Measurements from ENCODE around the gene HOXA3. TPM values are rescaled to one million over a fixed set of nuclear protein-coding genes. Genes with fewer than 3 reads are reported as not detected.

Gene HOXA3
- total and polyA plus RNA-seq, 2 of the 8 experiments (the other 6 are each of a cell fraction or from before 2014, with no cell fraction given), result not detected

DNA sequence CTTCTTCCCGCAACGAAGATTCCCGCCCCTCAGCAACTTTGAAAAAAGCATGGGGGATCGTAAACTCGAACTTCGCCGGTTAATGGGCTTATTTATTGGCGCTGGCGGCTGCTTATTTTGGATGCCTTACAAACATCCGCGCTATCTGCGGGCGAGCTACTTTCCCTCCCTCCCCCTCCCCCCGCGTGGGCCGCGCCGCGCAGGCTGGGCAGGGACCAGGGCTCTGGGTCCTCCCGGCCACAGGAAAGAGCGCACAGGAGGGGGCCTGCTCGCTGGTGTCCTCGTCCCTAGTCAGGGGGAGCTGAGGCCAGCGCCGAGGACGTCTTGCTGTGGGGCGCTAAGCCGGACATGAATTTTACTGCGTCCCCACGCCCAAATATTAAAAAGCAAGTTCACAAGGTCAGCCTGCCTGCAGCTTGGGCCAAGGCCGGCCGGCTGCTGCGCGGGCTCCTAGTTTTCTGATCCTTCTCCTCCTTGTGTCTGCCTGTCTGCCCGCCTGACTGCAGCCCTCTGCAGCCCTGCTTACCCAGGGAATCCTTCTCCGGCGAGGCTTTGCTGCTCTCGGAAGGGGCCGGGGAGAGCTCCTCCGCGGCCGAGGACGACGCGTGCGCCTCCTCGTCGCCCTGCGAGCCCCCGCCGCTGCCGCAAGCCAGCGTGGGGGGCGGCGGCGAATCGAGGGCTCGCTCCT lies 20.6 kb upstream of the HOXA3 start:
- peaks cover 0 to 18% (median 0%) of the 10 kb centered on the region in 4 experiments; a peak in 1 of 8 replicates for H3K36me3 ChIP-seq (ENCODE audit: control insufficient read depth in 2 of 4, insufficient read depth in 4 of 4, low read length in 3 of 4)
- H2BK20ac ChIP-seq (ENCODE audit: low read length), result no peak overlapping the region
- no peaks in the 10 kb centered on the region for H3K79me2 ChIP-seq (ENCODE audit: control insufficient read depth in 1 of 2, insufficient read depth in 2 of 2, low read length in 2 of 2)
- no peak overlapping the region for H4K5ac ChIP-seq (ENCODE audit: insufficient read length, low read depth, low read length)
- no peak overlapping the region for H2AK5ac ChIP-seq (ENCODE audit: low read depth, low read length)
- peaks cover 40 to 63% of the 10 kb centered on the region in 2 experiments for H4K20me1 ChIP-seq (replicated peaks in 1 of 2; ENCODE audit: control insufficient read depth in 1 of 2, insufficient read depth in 2 of 2, low read length in 2 of 2)
- H3K27me3 ChIP-seq (replicated peaks in 1 of 4; ENCODE audit: control insufficient read depth in 3 of 4, extremely low read depth in 1 of 4, insufficient read depth in 3 of 4, low read length in 3 of 4), result peaks cover 95 to 100% (median 100%) of the 10 kb centered on the region in 4 experiments
- H3K27ac ChIP-seq (ENCODE audit: low read depth, low read length), result no peak overlapping the region
- H2BK120ac ChIP-seq (replicated peaks; ENCODE audit: low read depth, low read length), result no peak overlapping the region
- no peaks in the 10 kb centered on the region for H3K79me1 ChIP-seq (ENCODE audit: low read depth, low read length)
- no peak overlapping the region for H2BK12ac ChIP-seq (ENCODE audit: low read depth, low read length)
- no peak overlapping the region for H3K4ac ChIP-seq (replicated peaks; ENCODE audit: insufficient read length, low read depth, low read length)
- peaks cover 4 to 11% (median 5%) of the 10 kb centered on the region in 4 experiments; a peak in 5 of 7 replicates for H3K4me1 ChIP-seq (replicated peaks in 1 of 4; ENCODE audit: control insufficient read depth in 3 of 4, insufficient read depth in 4 of 4, low read length in 3 of 4)
- WGBS, 2 experiments (ENCODE audit: extremely low coverage in 1 of 2, insufficient coverage in 1 of 2, insufficient read length in 1 of 2, insufficient replicate concordance in 2 of 2, low coverage in 1 of 2, low lambda C conversion rate in 2 of 2, missing lambda C conversion rate in 1 of 2), result 3% methylated on average over 56 of the region's 58 CpGs; no CpG with 5 or more reads in 1 of the 2 experiments
- H3K14ac ChIP-seq (ENCODE audit: insufficient read length), result no peak overlapping the region
- ChIA-PET POLR2A (ENCODE audit: partially characterized antibody) (no interaction called here), CTCF (ENCODE audit: partially characterized antibody) (interaction anchor here (0.6 to 5.4 kb wide), 6 partner anchors 10 to 51 kb away, joined by 3 to 20 read pairs (median 4); partner anchors contain the start of gene HOXA5)
- no peak overlapping the region for H4K91ac ChIP-seq (replicated peaks; ENCODE audit: insufficient read length, low read length)
- peak overlapping the region; percentile 62; the same call in 1 of the 2 replicates for H4K8ac ChIP-seq (ENCODE audit: extremely low read depth, insufficient read depth, low read length)
- H3K18ac ChIP-seq (ENCODE audit: extremely low read depth, low read length), result no peak overlapping the region; the same call in 1 of the 2 replicates
- no peak overlapping the region for H3K9ac ChIP-seq (replicated peaks in 1 of 4; ENCODE audit: extremely low read depth in 1 of 4, low read depth in 3 of 4, low read length in 3 of 4)
- H3K9me3 ChIP-seq (ENCODE audit: insufficient read depth in 2 of 2, low read depth in 1 of 2, low read length in 1 of 2), result no peaks in the 10 kb centered on the region; a peak in 1 of 4 replicates
- FAIRE-seq (no peak), DNase-seq (ENCODE audit: low read depth in 1 of 2, low spot score in 2 of 2) (peak in 1 of 2 experiments; percentile 61)
- H3K23ac ChIP-seq (ENCODE audit: insufficient read length), result no peak overlapping the region
- H2AFZ ChIP-seq (ENCODE audit: low read length), result no peak overlapping the region
- H3K56ac ChIP-seq (replicated peaks; ENCODE audit: insufficient read length, low read depth, low read length), result no peak overlapping the region
- H3K4me2 ChIP-seq (ENCODE audit: insufficient read depth in 1 of 2, low read depth in 2 of 2, low read length in 2 of 2), result peak overlapping the region; percentile 19 to 35; a peak in 3 of 4 replicates
- no peaks in the 10 kb centered on the region; the same call in 1 of the 2 replicates for H3K23me2 ChIP-seq (ENCODE audit: low read depth, low read length)
- H2BK5ac ChIP-seq (ENCODE audit: low read depth, low read length), result no peak overlapping the region
- H2BK15ac ChIP-seq (ENCODE audit: low read length), result no peak overlapping the region
- peak overlapping the region in 1 of 4 experiments; percentile 36; a peak in 2 of 8 replicates for H3K4me3 ChIP-seq (ENCODE audit: extremely low read depth in 1 of 4, insufficient read depth in 2 of 4, low read depth in 3 of 4, low read length in 4 of 4)
- TF ChIP-seq CHD1 (IDR thresholded peaks at IDR 0.05; ENCODE audit: low read depth, low read length), result no peak
- no peak for TF ChIP-seq MAFK (IDR thresholded peaks at IDR 0.05; ENCODE audit: low read depth, low read length)
- no peak for TF ChIP-seq POLR2A (IDR thresholded peaks at IDR 0.05; ENCODE audit: control extremely low read depth in 1 of 2, low read depth in 2 of 2, low read length in 2 of 2)
- TF ChIP-seq SIX5 (IDR thresholded peaks at IDR 0.05; ENCODE audit: low read depth, low read length), result no peak
- TF ChIP-seq RNF2 (IDR thresholded peaks at IDR 0.05; ENCODE audit: borderline replicate concordance, low read depth, low read length, missing control alignments, poor library complexity, severe bottlenecking), result peak; percentile 72
- TF ChIP-seq SP4 (IDR thresholded peaks at IDR 0.05; ENCODE audit: low read length), result no peak
- TF ChIP-seq, protein P1, sequence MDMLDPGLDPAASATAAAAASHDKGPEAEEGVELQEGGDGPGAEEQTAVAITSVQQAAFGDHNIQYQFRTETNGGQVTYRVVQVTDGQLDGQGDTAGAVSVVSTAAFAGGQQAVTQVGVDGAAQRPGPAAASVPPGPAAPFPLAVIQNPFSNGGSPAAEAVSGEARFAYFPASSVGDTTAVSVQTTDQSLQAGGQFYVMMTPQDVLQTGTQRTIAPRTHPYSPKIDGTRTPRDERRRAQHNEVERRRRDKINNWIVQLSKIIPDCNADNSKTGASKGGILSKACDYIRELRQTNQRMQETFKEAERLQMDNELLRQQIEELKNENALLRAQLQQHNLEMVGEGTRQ (IDR thresholded peaks at IDR 0.05; ENCODE audit: low read length), result no peak
- no peak for TF ChIP-seq BACH1 (IDR thresholded peaks at IDR 0.05; ENCODE audit: low read length)
- peak; percentile 77 for TF ChIP-seq EZH2 (IDR thresholded peaks at IDR 0.05; ENCODE audit: low read depth, low read length, severe bottlenecking)
